22Rv1 (cell line): ENCODE data around the gene FBXO45.
"Not testable (repeated sequence)": the region's sequence is repeated elsewhere in the genome, so short reads cannot be mapped to it uniquely, and the experiment has no call there.

Source experiments
- H3K27ac ChIP-seq: fragments of 450-650 bp; 2 replicates; pipeline ENCODE4 v1.5.1; 2017
- ZFX ChIP-seq: fragments of 450-650 bp; IDR thresholded peaks from 2 replicates; pipeline ENCODE4 v1.6.1; 2017; ENCODE audit warnings: antibody characterized with exemption, borderline replicate concordance
- TF ChIP-seq, protein P1 (sequence below): fragments of 450-650 bp; IDR thresholded peaks from 2 replicates; pipeline ENCODE4 v1.5.1; 2017; ENCODE audit warnings: mild to moderate bottlenecking

The FBXO45 gene

DNA sequence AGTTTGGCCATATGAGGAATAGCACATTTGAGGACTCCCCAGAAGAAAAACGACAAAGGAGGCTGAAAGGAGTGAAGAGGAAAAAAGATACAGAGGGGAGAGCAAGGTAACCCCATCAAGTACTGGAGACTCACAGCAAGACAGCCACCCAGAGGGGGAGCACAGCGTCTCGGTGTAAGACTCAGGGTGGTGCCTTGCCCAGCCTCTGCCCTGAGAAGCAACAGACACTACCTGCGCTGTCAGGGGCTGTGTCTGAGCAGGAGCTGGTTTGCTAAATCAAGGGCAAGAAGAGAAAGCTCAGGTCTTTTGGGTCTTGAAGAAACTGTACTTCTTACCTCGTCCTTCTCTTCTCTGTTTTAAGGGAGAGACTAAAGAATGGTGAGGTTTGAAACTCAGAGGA is 27.9 kb downstream of the FBXO45 start:
- no peak for TF ChIP-seq ZFX
- TF ChIP-seq, protein P1, sequence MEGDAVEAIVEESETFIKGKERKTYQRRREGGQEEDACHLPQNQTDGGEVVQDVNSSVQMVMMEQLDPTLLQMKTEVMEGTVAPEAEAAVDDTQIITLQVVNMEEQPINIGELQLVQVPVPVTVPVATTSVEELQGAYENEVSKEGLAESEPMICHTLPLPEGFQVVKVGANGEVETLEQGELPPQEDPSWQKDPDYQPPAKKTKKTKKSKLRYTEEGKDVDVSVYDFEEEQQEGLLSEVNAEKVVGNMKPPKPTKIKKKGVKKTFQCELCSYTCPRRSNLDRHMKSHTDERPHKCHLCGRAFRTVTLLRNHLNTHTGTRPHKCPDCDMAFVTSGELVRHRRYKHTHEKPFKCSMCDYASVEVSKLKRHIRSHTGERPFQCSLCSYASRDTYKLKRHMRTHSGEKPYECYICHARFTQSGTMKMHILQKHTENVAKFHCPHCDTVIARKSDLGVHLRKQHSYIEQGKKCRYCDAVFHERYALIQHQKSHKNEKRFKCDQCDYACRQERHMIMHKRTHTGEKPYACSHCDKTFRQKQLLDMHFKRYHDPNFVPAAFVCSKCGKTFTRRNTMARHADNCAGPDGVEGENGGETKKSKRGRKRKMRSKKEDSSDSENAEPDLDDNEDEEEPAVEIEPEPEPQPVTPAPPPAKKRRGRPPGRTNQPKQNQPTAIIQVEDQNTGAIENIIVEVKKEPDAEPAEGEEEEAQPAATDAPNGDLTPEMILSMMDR: no peak
- H3K27ac ChIP-seq: no peak overlapping the region

GRCh38 chr3:196597971-196598733 is 29.7 kb downstream of the FBXO45 start:
- not testable (repeated sequence) for H3K27ac ChIP-seq

GRCh38 chr3:196599734-196600128 is 31.3 kb downstream of the FBXO45 start:
- H3K27ac ChIP-seq: no peak overlapping the region
- TF ChIP-seq, protein P1: no peak
- TF ChIP-seq ZFX: no peak

GRCh38 chr3:196600359-196600758 is 31.9 kb downstream of the FBXO45 start:
- TF ChIP-seq ZFX: no peak
- TF ChIP-seq, protein P1: no peak
- H3K27ac ChIP-seq: no peak overlapping the region

DNA sequence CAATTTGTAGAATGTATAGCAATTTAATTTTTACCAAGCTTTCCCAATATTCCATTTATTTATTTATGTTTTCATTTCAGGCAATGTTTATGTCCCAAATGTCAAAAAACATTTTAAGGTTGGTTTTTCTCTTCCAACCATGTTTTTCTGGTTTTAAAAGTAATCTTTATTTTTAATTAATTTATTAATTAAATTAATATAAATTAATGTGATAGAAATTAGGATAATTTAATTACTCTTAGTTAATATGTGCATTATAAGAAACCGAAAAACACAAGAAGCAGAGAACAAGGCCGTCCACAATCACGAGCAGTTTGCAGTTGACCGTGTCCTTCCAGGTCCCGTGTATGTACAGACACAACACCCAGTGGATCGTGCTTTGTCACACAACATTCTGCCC is 34.2 kb downstream of the FBXO45 start:
- H3K27ac ChIP-seq: no peak overlapping the region
- TF ChIP-seq ZFX: no peak
- TF ChIP-seq, protein P1: no peak

DNA sequence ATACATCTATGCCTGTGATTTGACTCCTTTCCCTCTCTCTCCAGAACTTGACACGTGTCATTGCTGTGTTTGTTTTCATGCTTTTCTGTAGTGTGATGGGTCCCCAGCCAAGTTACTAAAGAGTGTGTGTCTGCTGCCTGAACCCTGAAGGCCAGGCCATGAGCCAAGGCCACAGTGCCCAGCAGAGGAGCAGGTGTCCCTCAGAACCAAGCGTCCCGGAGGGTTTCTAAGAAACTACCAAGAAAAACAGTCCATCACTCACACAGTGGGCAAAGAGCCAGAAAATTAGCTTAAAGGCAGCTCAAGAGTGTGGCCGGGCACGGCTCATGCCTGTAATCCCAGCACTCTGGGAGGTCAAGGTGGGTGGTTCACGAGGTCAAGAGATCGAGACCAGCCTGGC is 35.2 kb downstream of the FBXO45 start:
- no peak overlapping the region for H3K27ac ChIP-seq
- TF ChIP-seq, protein P1: no peak
- TF ChIP-seq ZFX: no peak

DNA sequence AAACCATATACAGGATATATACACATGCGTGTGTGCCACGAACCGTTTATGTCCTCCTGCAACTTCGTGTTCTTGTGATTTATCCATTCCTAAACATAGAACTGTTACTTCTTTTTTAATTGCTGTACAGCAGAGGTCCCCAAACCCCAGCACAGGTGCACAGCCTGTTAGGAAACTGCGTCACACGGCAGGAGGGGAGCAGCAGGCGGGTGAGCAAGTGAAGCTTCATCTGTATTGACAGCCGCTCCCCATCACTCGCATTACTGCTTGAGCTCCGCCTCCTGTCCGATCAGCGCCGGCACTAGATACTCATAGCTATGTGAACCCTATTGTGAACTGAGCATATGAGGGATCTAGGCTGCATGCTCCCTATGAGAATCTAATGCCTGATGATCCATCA is 36.1 kb downstream of the FBXO45 start:
- TF ChIP-seq, protein P1: no peak
- TF ChIP-seq ZFX: no peak
- H3K27ac ChIP-seq: no peak overlapping the region

DNA sequence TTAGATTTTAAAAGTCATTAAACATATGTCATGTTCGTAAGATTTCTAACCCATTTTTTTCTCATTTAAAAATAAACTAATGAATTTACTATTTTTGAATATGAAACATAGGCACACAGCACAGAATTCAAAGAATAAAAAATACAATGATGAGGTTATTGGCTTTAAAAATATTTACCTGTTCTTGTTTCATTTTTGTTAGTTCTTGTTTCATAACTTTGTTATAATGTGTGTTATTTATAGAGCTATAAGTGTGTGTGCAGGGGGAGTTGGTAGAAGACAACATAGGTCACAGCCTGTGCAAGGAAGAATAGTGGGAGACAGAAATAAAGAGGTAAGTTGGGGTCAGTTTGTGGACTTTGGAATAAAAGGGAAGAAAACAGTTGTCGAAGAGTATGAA is 40.2 kb downstream of the FBXO45 start:
- H3K27ac ChIP-seq: no peak overlapping the region

More for the DNA sequence above, 40.2 kb downstream of the FBXO45 start:
- TF ChIP-seq, protein P1: no peak
- no peak for TF ChIP-seq ZFX
